BJ (cell line): ENCODE measurements around the gene TUBA8. TPM values are rescaled to one million over a fixed set of nuclear protein-coding genes. Genes with fewer than 3 reads are reported as not detected.

Source experiments
- CTCF ChIA-PET: fragments of 350-600 bp; formaldehyde crosslinking; extraction: SDS; loops from one replicate; lab custom pipeline; 2021; ENCODE audit warnings: antibody characterized with exemption, inconsistent platforms; lab: Yijun Ruan, JAX
- POLR2A ChIA-PET: fragments of 300-600 bp; sonication (Branson Sonifier 250); formaldehyde crosslinking; extraction: SDS; loops from one replicate; lab custom pipeline; 2021; ENCODE audit warnings: antibody characterized with exemption; lab: Charles Lee
- DNase-seq: peaks from one replicate; pipeline ENCODE4 v3.0.0-alpha.2; 2011; ENCODE audit warnings: low read depth
- H3K27me3 ChIP-seq: 2 replicates; pipeline ENCODE4 v1.6.0; 2011; ENCODE audit warnings: low read length; ENCODE audit not compliant: control insufficient read depth, insufficient read depth
- H3K36me3 ChIP-seq: 2 replicates; pipeline ENCODE4 v1.5.1; 2011; ENCODE audit warnings: low read length; ENCODE audit not compliant: control insufficient read depth, insufficient read depth
- H3K4me3 ChIP-seq: 2 replicates; pipeline ENCODE4 v1.5.1; 2011; ENCODE audit warnings: low read depth, mild to moderate bottlenecking, control low read depth, low read length
- CTCF ChIP-seq: IDR thresholded peaks from 2 replicates; pipeline ENCODE4 v1.5.1; 2011; ENCODE audit warnings: low read depth, mild to moderate bottlenecking, control low read depth, inconsistent platforms, low read length, moderate library complexity; ENCODE audit not compliant: insufficient read depth
- polyA plus RNA-seq: library from polyadenylated mRNA; depleted of rRNA; stranded (reverse); fragments of >200 nt; gene quantifications from 2 replicates; pipeline ENCODE4 v1.2.3, GENCODE V29; 2011

TUBA8 gene
- polyA plus RNA-seq, 1 experiment: 1.3 TPM

- Histone ChIP-seq H3K27me3 (peaks cover 3% of the 10 kb centered on the region), H3K4me3 (no peak overlapping the region), H3K36me3 (no peaks in the 10 kb centered on the region)
- ChIA-PET POLR2A (no interaction called here), CTCF (interaction anchor here (0.5 to 1.1 kb wide), 2 partner anchors 17 to 43 kb away, joined by 3 read pairs; no protein-coding TSS in a partner anchor)
- no peak for TF ChIP-seq CTCF
- DNase-seq: no peak
These were observed 4.5 kb downstream of the TUBA8 start for GRCh38 chr22:18114976-18115652.

DNA sequence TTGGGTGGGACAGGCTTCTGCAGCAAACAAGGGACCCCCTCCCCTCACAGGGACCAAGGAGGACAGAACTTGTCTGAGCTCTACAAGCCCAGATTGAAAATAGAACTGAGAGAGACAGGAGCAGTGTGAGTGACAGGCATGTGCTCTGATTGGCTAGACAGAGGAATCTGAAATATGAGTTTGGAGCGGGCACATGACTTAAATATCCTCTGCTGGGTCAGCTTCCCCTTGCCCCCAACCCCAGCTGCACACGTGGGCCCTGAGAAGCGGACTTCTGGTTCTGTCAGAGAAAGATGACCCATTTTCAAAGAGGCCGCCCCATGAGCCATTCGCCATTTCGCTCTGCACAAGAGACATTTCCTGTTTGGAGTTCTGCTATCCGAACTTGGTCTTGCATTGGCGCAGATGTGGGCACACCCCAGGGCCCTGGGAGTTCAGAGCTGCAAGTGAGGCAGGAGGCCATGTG is 5.3 kb downstream of the TUBA8 start:
- no peak for TF ChIP-seq CTCF
- DNase-seq: no peak
- POLR2A ChIA-PET: no interaction called here

DNA sequence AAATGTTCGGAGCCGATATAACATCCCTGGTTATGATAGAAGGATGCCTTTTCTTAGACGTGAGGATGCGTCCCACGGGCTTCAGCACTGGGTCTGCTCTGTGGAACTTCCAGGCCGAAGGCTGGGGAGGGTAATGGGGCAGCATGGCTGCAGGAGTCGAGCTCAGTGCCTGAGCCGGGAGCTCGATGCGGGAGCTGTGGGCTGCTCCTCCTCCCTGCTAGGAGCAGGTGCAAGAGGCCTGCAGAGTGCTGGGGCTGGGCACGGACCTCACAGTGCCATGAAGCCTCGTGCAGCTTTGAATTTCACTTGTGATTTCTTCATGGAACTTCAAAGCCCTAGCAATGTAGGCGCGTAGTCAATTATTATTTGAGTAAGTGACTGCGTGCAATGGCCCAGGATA is 6.0 kb downstream of the TUBA8 start:
- DNase-seq: no peak
- no peak for TF ChIP-seq CTCF
- H3K4me3 ChIP-seq: no peak overlapping the region
- peaks cover under 1% of the 10 kb centered on the region; the same call in 1 of the 2 replicates for H3K27me3 ChIP-seq
- POLR2A ChIA-PET: no interaction called here
- no peaks in the 10 kb centered on the region for H3K36me3 ChIP-seq
- CTCF ChIA-PET: no interaction called here

More for the DNA sequence above, 5.3 kb downstream of the TUBA8 start:
- no peaks in the 10 kb centered on the region for H3K36me3 ChIP-seq
- CTCF ChIA-PET: interaction anchor here (0.5 to 1.1 kb wide), 2 partner anchors 18 to 42 kb away, joined by 3 read pairs; no protein-coding TSS in a partner anchor
- H3K4me3 ChIP-seq: no peak overlapping the region
- H3K27me3 ChIP-seq: peaks cover 3% of the 10 kb centered on the region

- no peaks in the 10 kb centered on the region for H3K36me3 ChIP-seq
- CTCF ChIA-PET: interaction anchor here (1.8 kb wide), 1 partner anchor 38 kb away, joined by 5 read pairs; no protein-coding TSS in a partner anchor
- no peak for TF ChIP-seq CTCF
- no peaks in the 10 kb centered on the region for H3K27me3 ChIP-seq
- no peak overlapping the region for H3K4me3 ChIP-seq
- POLR2A ChIA-PET: no interaction called here
- no peak for DNase-seq
These were observed 7.8 kb downstream of the TUBA8 start for GRCh38 chr22:18118345-18118915.

DNA sequence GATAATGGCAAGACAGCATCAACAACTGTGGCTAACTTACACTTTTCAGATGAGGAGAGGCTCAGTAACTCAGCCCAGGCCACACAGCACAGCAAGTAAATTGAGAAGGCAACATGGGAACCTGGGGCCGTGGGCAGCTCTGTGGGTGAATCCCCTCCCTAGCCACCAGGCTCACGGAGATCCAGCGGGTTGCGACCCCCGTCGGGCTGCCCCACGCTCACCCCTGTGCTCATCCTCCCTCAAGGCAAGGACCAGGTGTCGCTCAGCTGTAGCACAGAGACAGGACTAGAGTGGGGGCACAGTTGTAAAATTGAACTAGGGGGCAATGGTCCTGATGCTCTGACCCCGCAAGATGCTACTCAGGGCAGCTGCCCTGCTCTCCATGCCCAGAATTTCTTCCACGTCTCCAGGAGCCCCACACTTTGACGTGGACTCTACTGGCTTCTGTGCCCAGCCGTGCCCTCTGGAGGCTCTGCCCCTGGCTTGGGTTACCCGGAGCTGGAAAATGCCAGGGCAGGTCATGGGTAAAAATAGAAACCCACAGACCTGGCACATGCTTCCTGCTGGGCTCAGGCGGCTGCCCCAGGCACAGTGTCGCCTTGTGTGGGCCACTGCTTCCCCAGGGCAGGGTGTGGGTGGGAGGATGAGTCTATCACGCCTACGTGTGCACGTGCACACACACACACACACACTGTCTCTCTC is 9.0 kb downstream of the TUBA8 start:
- ChIA-PET CTCF (interaction anchor here (1.8 kb wide), 1 partner anchor 37 kb away, joined by 5 read pairs; no protein-coding TSS in a partner anchor), POLR2A (no interaction called here)
- no peak for DNase-seq
- H3K27me3 ChIP-seq: no peaks in the 10 kb centered on the region
- no peaks in the 10 kb centered on the region for H3K36me3 ChIP-seq
- no peak for TF ChIP-seq CTCF
- H3K4me3 ChIP-seq: no peak overlapping the region
